Measurements from ENCODE around the gene ANKDD1B.
"Not testable (repeated sequence)": the region's sequence is repeated elsewhere in the genome, so short reads cannot be mapped to it uniquely, and the experiment has no call there.

The ANKDD1B gene

DNA sequence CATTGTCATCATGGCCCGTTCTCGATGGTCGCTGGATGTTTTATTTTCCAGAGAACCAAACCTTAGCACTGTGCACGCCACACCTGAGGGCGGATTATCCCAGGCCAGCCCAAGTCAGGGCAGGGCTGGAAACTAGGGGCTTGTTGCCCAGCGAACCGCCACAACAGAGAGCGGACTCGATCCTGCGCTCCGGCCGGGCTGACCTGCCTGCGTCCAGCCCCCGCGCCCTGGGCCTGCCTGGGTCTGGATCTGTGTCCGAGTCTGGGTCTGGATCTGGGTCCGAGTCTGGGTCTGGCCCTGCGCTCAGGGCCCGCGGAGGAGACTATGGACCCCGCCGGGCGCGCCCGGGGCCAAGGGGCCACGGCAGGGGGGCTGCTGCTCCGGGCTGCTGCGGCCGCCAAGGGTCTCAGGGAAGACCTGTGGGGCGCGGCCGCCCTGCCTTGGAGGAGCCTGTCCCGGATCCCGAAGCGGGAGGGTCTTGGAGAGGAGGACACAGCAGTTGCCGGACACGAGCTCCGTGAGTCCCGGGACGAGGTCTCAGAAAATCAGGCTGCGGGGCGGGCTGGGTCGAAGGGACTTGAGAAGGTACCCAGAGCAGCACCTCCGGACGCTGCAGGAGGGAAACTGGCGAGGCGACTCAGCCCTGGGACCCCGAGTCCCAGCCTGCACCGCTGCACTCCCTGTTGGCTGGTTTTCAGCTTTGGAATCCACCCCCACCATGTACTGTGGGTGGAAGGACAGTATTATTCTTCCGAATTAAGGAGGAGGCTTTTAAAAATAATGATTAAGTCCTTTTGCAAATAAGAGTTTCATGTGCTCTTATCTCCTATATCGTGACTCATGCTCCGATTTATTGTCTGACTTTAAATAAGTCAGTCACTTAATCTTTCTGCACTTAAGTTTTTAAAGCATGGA, at the start of gene ANKDD1B:
ANKDD1B (plus strand) TSS at position 143 of the 915 bp plus-strand sequence; CDS start at position 325, 182 bp downstream.
- no peak for DNase-seq (ENCODE audit: low read depth in 3 of 3)

DNA sequence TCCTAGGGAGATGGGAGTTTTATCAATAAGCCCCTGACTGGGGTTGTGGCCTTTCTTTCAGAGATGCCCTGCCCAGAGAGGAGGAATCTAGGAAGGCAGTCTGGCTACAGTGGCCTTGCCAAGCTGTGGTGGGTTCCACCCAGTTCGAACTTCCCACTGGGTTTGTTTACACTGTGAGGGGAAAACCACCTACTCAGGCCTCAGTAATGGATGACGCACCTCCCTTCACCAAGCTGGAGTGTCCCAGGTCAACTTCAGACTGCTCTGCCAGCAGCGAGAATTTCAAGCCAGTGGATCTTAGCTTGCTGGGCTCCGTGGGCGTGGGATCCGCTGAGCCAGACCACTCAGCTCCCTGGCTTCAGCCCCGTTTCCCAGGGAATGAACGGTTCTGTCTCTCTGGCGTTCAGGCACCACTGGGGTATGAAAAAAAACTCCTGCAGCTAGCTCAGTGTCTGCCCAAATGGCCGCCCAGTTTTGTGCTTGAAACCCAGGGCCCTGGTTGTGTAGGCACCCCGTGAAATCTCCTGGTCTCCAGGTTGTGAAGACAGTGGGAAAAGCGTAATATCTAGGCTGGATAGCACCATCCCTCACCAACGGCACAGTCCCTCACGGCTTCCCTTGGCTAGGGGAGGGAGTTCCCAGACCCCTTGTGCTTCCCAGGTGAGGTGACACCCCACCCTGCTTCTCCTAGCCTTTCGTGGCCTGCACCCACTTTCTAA, 45.1 kb upstream of the ANKDD1B start:
- not testable (repeated sequence) for DNase-seq (ENCODE audit: low read depth in 3 of 3)

DNA sequence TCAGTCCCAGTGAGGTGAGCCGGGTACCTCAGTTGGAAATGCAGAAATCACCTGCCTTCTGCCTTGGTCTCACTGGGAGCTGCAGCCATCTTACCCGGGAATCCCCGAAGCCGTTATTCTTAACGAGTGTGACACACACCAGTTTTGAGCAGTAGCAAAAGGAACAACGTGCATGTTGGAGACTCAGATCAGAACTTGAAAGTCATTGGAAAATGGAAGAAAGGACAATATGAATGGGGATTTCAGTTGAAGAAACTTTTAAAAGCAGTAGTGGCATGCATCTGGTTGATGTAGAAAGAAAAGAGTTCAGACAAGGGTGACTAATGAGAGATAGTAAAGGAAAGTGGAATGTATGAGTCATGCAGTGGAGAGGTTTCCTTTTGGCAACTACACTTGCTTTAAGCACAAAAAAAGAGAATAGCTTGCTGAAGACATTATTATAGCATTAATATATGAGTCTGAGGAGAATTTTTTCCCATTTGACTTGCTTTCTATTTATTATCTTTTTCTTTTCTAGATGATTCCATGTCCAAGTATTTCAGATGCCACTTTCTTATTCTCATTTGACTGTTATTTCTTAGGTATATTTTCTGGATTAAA, 44.4 kb upstream of the ANKDD1B start:
- DNase-seq (ENCODE audit: low read depth in 3 of 3): peak; percentile 35 to 44 (median 41)

DNA sequence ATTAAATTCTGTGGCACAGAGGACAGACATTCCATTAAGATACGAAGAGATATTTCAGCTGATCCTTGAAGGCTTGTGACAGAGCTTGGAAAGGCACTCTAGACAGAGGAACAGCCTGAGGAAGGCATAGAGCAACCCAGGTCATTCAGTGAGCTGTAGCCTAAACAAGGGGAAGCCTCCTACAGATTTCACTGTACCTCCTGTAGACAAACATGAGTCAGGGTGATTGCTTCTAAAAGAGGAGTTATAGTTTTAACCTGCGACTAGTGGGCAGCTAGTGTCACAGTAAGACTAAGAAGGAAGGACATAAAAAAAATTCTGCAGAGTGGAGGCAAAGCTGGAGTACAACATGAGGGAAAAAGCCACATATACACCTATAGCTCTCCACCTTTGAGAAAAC, 43.5 kb upstream of the ANKDD1B start:
- no peak for DNase-seq (ENCODE audit: low read depth in 3 of 3)

DNA sequence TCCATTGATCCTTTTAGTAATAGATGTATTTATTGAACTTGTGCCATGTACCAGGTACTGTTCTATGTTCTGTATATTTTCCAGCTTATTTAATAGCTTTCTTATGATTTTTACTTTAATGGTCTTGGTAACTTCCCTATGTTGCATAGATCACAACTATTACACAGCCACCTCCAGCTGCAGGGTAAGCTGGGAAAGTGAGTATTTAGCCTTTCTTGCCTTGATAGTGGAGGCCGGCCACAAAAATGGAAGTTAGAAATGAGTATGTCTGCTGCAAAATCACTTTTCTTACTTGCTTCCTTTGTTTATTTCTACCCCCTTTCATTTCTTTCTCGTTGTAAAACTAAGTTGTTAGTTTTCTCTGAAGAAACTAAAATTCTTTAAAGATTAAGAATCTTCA, 43.1 kb upstream of the ANKDD1B start:
- no peak for DNase-seq (ENCODE audit: low read depth in 3 of 3)

DNA sequence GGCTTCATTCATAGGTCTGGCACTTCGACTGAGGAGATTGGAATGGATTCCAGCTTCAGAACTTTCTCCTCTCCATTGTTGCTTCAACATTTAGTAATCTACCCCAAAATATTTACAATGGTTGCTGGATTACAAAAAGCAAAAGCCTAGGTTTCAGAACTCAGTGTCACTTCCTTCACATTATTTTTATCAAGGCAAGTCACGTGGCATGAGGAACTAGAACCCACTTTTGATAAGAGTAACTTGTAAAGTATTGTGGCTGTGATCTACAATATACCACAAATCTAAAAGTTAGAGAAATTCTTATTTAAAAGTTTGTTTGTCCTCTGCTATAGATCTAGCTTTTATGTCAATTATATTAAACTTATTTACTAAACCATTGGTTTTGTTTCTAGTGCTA, 39.7 kb upstream of the ANKDD1B start:
- no peak for DNase-seq (ENCODE audit: low read depth in 3 of 3)

DNA sequence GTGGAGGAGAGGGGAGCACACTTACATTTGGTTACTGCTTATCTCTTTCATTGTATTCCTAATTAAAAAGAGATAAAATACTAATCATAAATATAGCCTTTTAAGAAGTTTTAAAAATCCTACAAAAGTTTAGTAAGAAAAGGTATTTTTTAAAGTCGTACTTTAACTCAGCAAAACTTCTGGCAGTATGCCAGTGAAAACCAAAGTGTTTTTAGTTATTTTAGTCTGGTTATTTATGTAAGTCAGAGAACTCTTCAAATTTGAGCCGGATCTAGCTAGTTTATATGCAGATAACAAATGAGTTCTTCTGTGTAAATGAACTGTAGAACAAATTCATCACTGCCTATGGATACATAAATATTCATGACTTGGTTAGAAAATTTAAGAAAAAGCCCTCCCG, 36.5 kb upstream of the ANKDD1B start:
- no peak for DNase-seq (ENCODE audit: low read depth in 3 of 3)

DNA sequence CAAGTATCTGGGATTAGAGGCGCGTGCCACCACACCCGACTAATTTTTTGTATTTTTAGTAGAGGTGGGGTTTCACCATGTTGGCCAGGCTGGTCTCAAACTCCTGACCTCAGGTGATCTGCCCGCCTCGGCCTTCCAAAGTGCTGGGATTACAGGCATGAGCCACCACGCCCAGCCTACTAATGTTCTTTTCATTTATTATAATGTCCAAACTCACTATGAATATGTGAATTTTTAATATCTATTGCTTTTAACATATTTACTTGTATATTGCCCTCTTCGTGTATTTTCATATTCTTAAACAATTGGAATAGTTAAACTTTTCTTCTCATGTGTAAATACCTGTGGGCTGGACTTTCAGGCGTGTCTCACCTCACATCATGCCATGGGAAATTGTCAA, 33.0 kb upstream of the ANKDD1B start:
- DNase-seq (ENCODE audit: low read depth in 3 of 3): not testable (repeated sequence)

DNA sequence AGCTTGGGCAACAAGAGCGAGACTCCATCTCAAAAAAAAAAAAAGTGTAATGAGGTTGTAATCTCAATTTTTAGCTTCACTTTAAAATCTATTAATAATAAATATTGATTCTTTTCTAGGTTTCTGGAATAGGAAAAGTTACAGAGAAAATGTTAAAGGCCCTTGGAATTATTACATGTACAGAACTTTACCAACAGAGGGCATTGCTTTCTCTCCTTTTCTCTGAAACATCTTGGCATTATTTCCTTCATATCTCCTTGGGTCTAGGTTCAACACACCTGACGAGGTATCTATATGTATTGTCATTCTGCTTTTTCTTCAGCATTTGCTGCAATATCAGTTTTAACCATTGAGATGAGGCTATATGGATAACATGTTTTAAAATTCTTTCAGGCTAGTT, 26.6 kb upstream of the ANKDD1B start:
- no peak for DNase-seq (ENCODE audit: low read depth in 3 of 3)

DNA sequence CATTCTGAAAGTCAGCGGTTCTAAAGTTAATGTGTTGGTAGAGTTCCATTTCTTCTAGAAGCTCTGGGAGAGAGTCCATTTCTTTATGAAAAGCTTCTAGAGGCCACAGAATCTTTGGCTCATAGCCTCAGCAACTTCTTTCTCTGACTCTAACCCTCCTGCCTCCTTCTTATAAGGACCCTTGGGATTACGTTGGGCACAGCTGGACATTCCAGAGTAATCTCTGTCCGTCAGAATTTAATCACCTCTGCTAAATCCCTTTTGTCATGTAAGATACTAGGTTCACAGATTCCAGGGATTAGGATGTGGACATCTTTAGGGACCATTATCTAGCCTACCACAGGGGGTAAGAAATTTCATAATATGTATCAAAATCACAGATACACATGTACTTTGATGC, 22.6 kb upstream of the ANKDD1B start:
- no peak for DNase-seq (ENCODE audit: low read depth in 3 of 3)

DNA sequence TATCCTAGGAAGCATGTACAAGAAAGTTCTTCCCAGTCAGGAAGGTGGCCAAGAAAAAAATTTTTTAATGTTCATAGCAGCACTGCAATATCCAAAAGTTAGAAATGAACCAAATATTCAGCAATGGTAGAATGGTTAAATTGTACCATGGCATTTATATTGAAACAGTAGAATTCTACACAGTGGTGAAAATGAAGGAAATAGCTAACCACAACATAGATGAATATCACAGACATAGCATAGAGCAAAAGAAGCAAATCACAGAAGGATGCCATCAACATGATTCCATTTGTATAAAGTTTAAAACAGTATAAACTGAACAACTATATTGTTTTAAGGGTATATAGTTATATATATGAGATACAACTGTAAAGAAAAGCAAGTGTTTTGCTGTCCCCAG, 10.7 kb upstream of the ANKDD1B start:
- no peak for DNase-seq (ENCODE audit: low read depth in 3 of 3)

DNA sequence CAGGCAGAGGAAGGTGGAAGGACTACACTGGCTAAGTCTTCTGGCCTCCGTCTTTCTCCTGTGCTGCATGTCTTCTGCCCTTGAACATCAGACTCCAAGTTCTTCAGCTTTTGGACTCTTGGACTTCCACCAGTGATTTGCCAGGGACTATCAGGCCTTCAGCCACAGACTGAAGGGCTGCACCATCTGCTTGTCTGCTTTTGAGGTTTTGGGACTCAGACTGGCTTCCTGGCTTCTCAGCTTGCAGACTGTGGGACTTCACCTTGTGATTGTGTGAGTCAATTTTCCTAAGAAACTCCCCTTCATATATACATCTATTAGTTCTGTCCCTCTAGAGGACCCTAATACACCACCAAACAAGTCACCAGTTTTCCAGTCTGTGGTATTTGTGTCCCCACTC, 9.7 kb upstream of the ANKDD1B start:
- no peak for DNase-seq (ENCODE audit: low read depth in 3 of 3)

DNA sequence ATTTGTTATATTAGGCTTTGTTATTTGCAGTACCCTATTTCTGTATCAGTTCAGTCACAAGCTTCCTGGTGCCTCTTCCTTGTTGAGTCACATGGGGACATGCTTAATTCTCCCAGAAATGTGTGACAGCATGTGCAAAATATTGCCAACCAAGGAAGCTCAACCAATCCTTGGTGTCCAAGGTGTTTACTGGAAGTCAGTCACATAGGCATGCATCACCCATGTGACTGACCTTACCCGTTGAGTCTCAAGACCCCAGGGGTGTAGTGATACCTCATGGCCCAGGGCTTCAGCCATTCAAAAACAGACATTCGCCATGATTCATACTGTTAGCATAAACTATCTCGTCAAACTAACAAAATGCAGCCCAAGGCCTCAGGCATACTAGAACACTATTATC, 9.3 kb upstream of the ANKDD1B start:
- no peak for DNase-seq (ENCODE audit: low read depth in 3 of 3)

DNA sequence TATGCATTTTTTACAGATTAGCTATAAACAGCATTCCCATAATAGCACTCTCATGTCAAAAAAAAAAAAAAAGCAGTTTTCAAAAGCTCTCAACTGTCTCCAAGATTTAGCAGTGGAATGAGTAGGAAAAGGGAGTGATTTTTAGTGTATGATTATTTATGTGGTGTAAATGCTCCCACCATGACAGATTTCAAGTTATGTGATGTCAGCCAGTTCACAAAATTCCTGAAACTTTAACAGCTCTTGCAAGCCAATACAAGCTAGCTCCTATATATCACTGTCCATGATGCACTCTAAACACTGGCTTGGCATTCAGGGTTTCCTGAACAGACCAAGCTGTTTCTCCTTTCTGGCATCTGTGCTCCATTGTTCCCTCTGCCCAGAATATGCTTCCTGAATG, 7.9 kb upstream of the ANKDD1B start:
- DNase-seq (ENCODE audit: low read depth in 3 of 3): no peak

DNA sequence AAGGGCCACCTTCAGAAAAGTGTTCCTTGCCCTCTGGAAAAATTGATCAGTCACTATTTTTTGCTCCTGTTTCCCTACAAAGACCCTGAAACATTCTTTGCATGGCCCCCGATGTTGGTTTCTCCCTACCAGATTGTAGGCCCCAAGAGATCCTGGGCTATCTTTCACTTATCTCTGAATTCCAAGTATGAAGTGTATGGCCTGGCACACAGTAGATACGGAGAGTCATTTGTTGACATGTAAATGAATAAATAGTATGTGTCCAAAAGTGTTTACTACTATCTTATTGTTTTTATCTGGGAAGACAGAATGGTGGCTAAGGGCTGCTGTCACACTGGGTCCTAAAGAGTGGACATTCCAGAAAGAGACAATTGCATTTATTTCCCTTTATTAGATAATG, 7.4 kb upstream of the ANKDD1B start:
- no peak for DNase-seq (ENCODE audit: low read depth in 3 of 3)

DNA sequence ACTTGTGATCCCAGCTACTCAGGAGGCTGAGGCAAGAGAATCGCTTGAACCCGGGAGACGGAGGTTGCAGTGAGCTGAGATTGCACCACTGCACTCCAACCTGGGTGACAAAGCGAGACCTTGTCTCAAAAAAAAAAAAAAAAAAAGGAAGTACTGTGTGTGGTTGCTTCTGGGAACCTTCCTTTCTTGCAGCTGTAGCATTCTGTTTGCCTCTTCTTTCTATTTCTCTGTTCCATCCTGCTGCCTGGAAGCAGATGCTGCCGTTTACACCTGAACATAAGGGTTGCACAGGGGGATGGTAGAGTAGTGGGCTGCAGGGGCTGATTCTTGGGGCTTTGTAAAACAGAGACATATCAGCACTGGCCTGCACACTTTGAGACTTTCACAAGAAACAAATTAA, 3.9 kb upstream of the ANKDD1B start:
- DNase-seq (ENCODE audit: low read depth in 3 of 3): not testable (repeated sequence)

DNA sequence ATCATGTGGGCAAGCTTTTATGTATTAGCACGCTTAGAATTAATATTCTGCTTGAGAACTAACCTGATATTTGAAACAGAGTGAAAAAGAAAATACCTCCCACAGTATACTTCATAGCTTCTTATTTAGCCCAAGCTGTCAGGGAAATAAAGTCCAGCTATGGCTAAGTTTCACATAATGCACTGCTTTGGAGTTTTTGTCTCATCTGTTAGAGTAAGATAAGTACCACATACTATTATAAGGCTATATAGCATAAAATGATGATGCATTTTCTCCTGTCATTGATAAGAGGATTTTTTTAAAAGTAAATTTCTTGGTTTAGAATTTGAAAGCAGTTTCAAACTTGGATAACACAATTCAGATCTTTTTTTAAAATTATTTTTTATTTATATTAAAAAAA, 2.4 kb upstream of the ANKDD1B start:
- DNase-seq (ENCODE audit: low read depth in 3 of 3): no peak

DNA sequence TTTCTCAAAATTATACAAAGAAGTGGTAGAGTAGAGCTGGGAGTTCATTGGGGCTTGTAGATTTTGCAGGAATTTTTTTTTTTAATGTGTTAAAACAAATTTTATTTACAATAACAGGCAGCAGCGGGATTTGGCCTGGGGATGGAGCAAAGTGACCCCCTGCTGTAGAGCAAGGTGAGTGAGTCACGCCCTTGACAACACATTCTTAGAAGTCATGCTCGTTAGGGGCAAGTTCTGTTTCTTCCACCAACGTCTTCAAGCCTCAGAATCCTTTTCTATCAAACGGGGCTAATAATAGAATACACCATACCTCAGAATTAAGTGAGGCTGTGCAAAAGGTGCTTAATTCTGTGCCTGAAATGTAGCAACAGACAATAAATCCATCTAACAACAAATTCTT, 1.1 kb upstream of the ANKDD1B start:
- no peak for DNase-seq (ENCODE audit: low read depth in 3 of 3)

DNA sequence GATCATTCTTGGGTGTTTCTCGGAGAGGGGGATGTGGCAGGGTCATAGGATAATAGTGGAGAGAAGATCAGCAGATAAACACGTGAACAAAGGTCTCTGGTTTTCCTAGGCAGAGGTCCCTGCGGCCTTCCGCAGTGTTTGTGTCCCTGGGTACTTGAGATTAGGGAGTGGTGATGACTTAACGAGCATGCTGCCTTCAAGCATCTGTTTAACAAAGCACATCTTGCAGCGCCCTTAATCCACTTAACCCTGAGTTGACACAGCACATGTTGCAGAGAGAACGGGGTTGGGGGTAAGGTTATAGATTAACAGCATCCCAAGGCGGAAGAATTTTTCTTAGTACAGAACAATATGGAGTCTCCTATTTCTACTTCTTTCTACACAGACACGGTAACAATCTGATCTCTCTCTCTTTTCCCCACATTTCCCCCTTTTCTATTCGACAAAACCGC, 368 bp upstream of the ANKDD1B start:
- not testable (repeated sequence) for DNase-seq (ENCODE audit: low read depth in 3 of 3)

DNA sequence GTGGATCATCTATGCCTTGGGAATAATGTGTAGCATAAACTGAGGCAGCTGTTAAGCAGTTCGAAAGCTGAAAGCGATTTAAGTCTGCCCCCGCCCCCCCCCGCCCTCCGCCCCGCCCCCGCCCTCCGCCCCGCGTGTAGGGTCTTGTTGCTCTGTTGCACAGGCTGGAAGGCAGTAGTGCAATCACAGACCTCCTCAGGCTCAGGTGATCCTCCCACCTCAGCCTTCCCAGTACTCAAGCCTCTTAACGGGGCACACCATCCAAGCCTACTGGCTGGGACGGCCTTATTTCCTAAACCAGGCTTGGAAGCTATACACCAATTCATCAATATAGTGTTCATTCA, 945 bp downstream of the ANKDD1B start:
- DNase-seq (ENCODE audit: low read depth in 3 of 3): no peak

DNA sequence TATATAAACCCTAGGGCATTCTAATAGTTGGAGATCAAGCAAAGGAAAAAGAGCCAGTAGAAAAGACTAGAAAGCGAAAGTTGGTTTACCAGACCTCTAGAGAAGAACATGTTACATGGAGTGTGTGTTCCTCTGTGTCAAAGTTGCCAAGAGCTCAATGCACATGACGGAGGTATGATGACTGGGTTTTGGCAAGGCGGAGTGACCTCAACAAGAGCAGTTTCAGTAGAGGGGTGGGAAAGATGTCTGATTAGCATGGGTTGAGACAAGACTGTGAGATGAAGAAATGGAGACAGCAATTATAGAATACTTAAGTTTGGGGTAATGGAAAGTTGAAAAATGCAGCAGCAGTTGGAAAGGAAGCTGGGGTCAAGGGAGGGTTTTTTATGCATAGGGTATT, 1.6 kb downstream of the ANKDD1B start:
- no peak for DNase-seq (ENCODE audit: low read depth in 3 of 3)

DNA sequence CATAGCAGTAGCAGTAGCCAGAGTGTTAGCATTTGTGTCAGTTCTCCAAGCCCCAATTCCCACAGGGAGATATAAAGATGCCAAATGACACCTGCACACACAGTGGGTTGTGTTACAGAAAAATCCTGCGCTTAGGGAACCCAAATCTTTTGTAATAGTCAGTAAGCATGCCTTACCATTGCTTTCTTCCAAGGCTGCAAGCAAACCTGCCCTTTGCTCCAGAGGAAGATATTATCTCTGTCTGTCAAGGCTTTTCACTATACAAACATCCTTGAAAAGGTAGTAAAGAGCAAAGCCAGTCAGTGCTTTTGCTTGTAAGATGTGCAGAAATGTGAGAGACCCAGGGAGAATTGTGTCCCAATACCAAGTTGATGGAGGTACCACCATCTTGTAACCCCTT, 2.9 kb downstream of the ANKDD1B start:
- no peak for DNase-seq (ENCODE audit: low read depth in 3 of 3)

DNA sequence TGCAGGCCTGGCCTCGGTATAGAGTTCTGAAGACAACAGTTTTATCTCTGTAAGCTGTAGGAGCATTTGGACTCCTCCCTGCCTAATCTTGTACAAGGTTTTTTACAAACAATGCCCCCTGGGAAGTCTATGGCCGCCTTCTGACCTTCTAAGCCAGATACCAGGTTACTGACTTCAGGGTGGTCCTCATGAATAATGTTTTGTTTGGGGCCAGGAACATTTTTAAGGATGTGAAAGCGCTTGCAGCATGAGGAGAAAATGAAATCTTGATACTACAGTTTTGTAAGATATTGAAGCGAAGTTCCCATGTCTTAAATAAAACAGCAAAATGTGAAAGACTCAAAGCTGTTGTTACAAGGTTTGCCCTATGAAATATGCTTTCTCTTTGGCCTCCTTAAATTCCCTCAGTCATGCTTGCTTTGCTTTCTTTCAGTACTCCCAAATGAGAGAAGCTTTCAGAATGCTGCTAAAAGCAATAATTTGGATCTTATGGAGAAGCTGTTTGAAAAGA, 5.2 kb downstream of the ANKDD1B start:
- no peak for DNase-seq (ENCODE audit: low read depth in 3 of 3)
